HG03342 (cell line): ENCODE data around the gene EPHB2.
"Not testable (repeated sequence)": the region's sequence is repeated elsewhere in the genome, so short reads cannot be mapped to it uniquely, and the experiment has no call there.

ENCODE experiments used
- ATAC-seq: cut with Tn5 transposase; IDR thresholded peaks from one replicate; pipeline ENCODE4 v1.9.1; 2021; ENCODE audit warnings: mild to moderate bottlenecking, moderate library complexity; ENCODE audit not compliant: unreplicated experiment

Gene EPHB2

GRCh38 chr1:22710701-22711049, at the start of gene EPHB2:
EPHB2 (plus strand) TSS chr1:22710839; CDS start chr1:22710983, 144 bp downstream.
- ATAC-seq, result no peak

- ATAC-seq, result no peak
These were observed 48.8 kb upstream of the EPHB2 start for GRCh38 chr1:22661880-22662279.

- ATAC-seq, result no peak
These were observed 48.3 kb upstream of the EPHB2 start for GRCh38 chr1:22662318-22662717.

- no peak for ATAC-seq
These were observed 47.6 kb upstream of the EPHB2 start for GRCh38 chr1:22662986-22663408.

GRCh38 chr1:22665752-22666151, 44.9 kb upstream of the EPHB2 start:
- no peak for ATAC-seq

- no peak for ATAC-seq
These were observed 44.2 kb upstream of the EPHB2 start for GRCh38 chr1:22666412-22666811.

- not testable (repeated sequence) for ATAC-seq
These were observed 41.8 kb upstream of the EPHB2 start for GRCh38 chr1:22668840-22669239.

- no peak for ATAC-seq
These were observed 40.2 kb upstream of the EPHB2 start for GRCh38 chr1:22670352-22670975.

GRCh38 chr1:22671999-22672398, 38.6 kb upstream of the EPHB2 start:
- no peak for ATAC-seq

GRCh38 chr1:22673486-22674409, 36.9 kb upstream of the EPHB2 start:
- no peak for ATAC-seq

GRCh38 chr1:22674410-22674749, 36.3 kb upstream of the EPHB2 start:
- ATAC-seq, result no peak

GRCh38 chr1:22676151-22676550, 34.5 kb upstream of the EPHB2 start:
- not testable (repeated sequence) for ATAC-seq

GRCh38 chr1:22676916-22677583, 33.6 kb upstream of the EPHB2 start:
- ATAC-seq, result no peak

- ATAC-seq, result no peak
These were observed 32.4 kb upstream of the EPHB2 start for GRCh38 chr1:22677931-22678896.

- no peak for ATAC-seq
These were observed 29.9 kb upstream of the EPHB2 start for GRCh38 chr1:22680726-22681125.

- no peak for ATAC-seq
These were observed 28.9 kb upstream of the EPHB2 start for GRCh38 chr1:22681556-22682276.

- ATAC-seq, result no peak
These were observed 27.1 kb upstream of the EPHB2 start for GRCh38 chr1:22683547-22683946.

GRCh38 chr1:22685591-22686059, 25.0 kb upstream of the EPHB2 start:
- ATAC-seq, result no peak

GRCh38 chr1:22687191-22687590, 23.4 kb upstream of the EPHB2 start:
- no peak for ATAC-seq

GRCh38 chr1:22688466-22688865, 22.2 kb upstream of the EPHB2 start:
- no peak for ATAC-seq
